Nephron (organoid): ENCODE data around the gene OARD1.
"Not testable (repeated sequence)": the region's sequence is repeated elsewhere in the genome, so short reads cannot be mapped to it uniquely, and the experiment has no call there.

ENCODE experiments used
- H3K27ac Mint-ChIP-seq, 3 experiments: 2 replicates each; pipeline ENCODE4 v1.8.0; 2020; ENCODE audit warnings: mixed read lengths in 3 of 3, mild to moderate bottlenecking in 2 of 3, moderate library complexity in 1 of 3
- H3K27me3 Mint-ChIP-seq: 2 replicates; pipeline ENCODE4 v1.8.0; 2021; ENCODE audit warnings: low read depth, mild to moderate bottlenecking, moderate library complexity, mixed read lengths
- H3K36me3 Mint-ChIP-seq: 2 replicates; pipeline ENCODE4 v1.8.0; 2020; ENCODE audit warnings: low read depth, mixed read lengths
- H3K4me1 Mint-ChIP-seq: 2 replicates; pipeline ENCODE4 v1.8.0; 2020; ENCODE audit warnings: mixed read lengths
- H3K4me3 Mint-ChIP-seq, 3 experiments: 2 replicates each; pipeline ENCODE4 v1.8.0; 2020; ENCODE audit warnings: mild to moderate bottlenecking in 3 of 3, mixed read lengths in 3 of 3, moderate library complexity in 2 of 3
- H3K9me3 Mint-ChIP-seq: 2 replicates; pipeline ENCODE4 v1.8.0; 2020; ENCODE audit warnings: mixed read lengths
- TF ChIP-seq, protein P1 (sequence below), 3 experiments: fragments of 200-600 bp; sonication (generic); IDR thresholded peaks; one replicate each; pipeline ENCODE4 v1.5.0; 2021; ENCODE audit warnings: antibody characterized with exemption in 3 of 3; ENCODE audit not compliant: unreplicated experiment in 3 of 3

The OARD1 gene, protein sequence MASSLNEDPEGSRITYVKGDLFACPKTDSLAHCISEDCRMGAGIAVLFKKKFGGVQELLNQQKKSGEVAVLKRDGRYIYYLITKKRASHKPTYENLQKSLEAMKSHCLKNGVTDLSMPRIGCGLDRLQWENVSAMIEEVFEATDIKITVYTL

DNA sequence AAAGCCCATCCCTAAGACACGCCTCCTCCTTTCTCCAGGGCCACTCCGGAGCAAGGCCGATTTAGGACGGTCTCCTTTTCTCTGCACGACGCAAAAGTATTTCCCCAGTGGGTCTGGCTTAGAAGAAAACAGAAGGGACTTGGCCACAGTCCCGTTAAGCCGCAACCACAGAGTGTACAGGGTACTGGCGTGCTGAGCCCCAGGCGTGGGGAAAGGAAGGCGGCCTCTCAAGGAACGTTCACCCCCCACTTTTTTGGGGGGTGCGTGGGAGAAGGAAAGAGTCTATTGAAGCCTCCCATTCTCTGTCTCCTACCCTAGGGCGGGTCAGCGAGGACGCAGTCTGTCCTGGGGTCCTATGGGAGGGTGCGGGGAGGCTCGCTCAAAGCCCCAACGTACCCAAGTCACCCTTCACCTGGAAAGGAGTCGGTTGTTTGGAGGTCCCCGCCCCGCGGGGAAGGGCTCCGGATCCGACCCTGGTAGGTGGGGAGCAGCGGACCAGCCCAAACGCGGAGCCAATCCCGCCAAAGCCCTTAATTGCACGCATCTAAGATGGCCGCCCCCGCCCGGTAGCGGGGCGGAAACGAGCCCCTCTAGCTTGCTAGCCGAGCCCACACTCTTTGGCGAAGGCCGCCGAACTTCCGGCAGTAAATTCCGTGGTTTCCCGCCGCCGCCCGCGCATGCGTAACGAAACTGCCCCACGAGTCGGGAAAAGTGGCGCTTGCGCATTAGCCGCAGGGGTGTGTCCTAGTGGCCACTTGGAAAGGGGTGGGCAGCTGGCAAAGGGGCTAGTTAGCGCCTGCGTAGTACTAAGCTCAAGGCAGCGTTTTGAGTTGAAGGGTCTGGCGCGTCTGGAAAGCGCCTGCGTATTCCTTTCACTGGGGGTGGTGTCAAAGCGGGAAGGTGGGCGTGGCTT, at the start of gene OARD1:
OARD1 (minus strand) TSS at position 434 of the 913 bp plus-strand sequence. CDS start 722 bp downstream, outside the sequence.
- TF ChIP-seq, protein P1, sequence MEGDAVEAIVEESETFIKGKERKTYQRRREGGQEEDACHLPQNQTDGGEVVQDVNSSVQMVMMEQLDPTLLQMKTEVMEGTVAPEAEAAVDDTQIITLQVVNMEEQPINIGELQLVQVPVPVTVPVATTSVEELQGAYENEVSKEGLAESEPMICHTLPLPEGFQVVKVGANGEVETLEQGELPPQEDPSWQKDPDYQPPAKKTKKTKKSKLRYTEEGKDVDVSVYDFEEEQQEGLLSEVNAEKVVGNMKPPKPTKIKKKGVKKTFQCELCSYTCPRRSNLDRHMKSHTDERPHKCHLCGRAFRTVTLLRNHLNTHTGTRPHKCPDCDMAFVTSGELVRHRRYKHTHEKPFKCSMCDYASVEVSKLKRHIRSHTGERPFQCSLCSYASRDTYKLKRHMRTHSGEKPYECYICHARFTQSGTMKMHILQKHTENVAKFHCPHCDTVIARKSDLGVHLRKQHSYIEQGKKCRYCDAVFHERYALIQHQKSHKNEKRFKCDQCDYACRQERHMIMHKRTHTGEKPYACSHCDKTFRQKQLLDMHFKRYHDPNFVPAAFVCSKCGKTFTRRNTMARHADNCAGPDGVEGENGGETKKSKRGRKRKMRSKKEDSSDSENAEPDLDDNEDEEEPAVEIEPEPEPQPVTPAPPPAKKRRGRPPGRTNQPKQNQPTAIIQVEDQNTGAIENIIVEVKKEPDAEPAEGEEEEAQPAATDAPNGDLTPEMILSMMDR (IDR thresholded peaks at IDR 0.05; ENCODE audit: unreplicated experiment in 3 of 3): no peak
- Mint-ChIP-seq H3K36me3 (peaks cover 8% of the 10 kb centered on the region), H3K4me3 (peak within 1 kb of the TSS; percentile 92 to 96 (median 93)), H3K27ac (peak within 1 kb of the TSS; percentile 91 to 98 (median 94)), H3K27me3 (no peaks in the 10 kb centered on the region), H3K4me1 (peaks cover 39% of the 10 kb centered on the region), H3K9me3 (no peaks in the 10 kb centered on the region)

DNA sequence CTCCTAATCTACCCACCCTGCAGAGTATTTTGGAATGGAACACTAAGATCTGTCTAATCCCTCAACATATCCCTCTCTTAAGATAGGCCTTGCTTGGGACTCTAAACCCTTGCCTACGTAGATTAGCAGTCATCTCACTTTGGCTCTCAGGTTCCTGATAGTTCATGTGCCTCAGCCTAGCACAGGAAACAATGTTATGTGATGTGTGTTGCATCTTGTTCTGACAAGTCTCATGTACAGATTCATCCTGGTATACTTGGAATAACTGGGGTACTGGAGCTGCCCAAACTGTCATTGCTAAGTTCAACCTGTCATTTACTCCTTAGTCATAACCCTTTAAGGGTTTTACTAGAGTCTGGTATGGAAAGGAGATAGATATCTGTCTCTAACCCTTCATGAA, 47.9 kb upstream of the OARD1 start:
- H3K4me1 Mint-ChIP-seq: peaks cover 11% of the 10 kb centered on the region
- H3K36me3 Mint-ChIP-seq: peaks cover 13% of the 10 kb centered on the region
- no peak overlapping the region for H3K4me3 Mint-ChIP-seq
- H3K9me3 Mint-ChIP-seq: no peaks in the 10 kb centered on the region
- no peak overlapping the region for H3K27ac Mint-ChIP-seq
- no peaks in the 10 kb centered on the region for H3K27me3 Mint-ChIP-seq
- TF ChIP-seq, protein P1 (IDR thresholded peaks at IDR 0.05; ENCODE audit: unreplicated experiment in 3 of 3): no peak

DNA sequence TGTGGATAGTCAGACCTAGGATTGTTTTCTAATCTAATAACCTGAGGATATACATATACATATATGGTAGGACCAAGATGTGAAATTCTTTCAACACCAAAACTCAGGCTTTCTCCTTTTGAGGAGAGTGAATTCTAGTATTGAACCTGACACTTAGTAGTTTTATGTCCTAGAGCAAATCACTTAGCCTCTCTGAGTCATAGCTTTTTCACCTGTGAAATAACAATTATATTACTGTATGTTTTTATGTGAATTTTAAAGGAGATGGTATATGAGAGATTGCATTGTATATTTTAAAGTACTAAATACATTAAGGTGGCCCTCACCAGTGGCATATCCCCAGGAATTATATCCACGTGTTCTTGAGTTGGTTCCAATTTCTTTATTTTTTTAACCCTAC, 47.4 kb upstream of the OARD1 start:
- H3K4me1 Mint-ChIP-seq: peaks cover 11% of the 10 kb centered on the region
- peaks cover 13% of the 10 kb centered on the region for H3K36me3 Mint-ChIP-seq
- H3K4me3 Mint-ChIP-seq: no peak overlapping the region
- no peak overlapping the region for H3K27ac Mint-ChIP-seq
- no peaks in the 10 kb centered on the region for H3K9me3 Mint-ChIP-seq
- TF ChIP-seq, protein P1 (IDR thresholded peaks at IDR 0.05; ENCODE audit: unreplicated experiment in 3 of 3): no peak
- H3K27me3 Mint-ChIP-seq: no peaks in the 10 kb centered on the region

DNA sequence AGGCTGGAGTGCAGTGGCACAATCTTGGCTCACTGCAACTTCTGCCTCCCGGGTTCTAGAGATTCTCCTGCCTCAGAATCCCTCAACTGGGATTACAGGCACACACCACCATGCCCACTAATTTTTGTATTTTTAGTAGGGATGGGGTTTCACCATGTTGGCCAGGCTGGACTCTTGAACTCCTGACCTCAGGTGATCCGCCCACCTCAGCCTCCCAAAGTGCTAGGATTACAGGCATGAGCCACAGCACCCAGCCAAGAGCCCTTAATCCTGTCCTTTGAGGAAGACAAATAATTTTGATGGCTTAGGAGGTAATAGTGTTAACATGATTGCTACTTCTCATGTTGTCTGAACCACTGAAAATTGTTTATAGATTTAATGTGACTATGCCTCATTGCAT, 42.9 kb upstream of the OARD1 start:
- not testable (repeated sequence) for H3K27me3 Mint-ChIP-seq, H3K4me3 Mint-ChIP-seq

DNA sequence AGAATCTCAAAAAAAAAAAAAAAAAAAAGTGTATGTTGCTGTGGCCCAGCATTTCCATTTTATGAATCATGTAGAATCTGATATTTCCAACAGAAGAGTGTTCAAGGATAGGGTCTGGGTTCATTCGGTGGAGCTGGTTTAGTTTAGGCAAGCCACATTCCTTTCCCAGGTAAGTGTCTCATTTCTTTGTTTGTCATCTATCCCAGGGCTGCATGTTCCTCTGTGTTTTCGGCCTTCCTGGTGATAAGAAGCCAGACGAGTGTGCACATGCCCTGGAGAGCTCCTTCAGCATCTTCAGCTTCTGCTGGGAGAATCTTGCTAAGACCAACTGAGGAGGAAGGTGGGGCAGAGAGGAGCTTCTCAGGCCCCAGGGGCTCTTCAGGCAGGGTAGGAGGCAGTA, 38.9 kb upstream of the OARD1 start:
- Mint-ChIP-seq H3K27me3 (no peaks in the 10 kb centered on the region), H3K9me3 (no peaks in the 10 kb centered on the region), H3K4me1 (no peaks in the 10 kb centered on the region), H3K36me3 (no peaks in the 10 kb centered on the region), H3K27ac (no peak overlapping the region), H3K4me3 (no peak overlapping the region)
- TF ChIP-seq, protein P1 (IDR thresholded peaks at IDR 0.05; ENCODE audit: unreplicated experiment in 3 of 3): no peak

More for the DNA sequence above, 42.9 kb upstream of the OARD1 start:
- not testable (repeated sequence) for H3K27ac Mint-ChIP-seq, H3K36me3 Mint-ChIP-seq, H3K9me3 Mint-ChIP-seq
- peaks cover 11% of the 10 kb centered on the region for H3K4me1 Mint-ChIP-seq

DNA sequence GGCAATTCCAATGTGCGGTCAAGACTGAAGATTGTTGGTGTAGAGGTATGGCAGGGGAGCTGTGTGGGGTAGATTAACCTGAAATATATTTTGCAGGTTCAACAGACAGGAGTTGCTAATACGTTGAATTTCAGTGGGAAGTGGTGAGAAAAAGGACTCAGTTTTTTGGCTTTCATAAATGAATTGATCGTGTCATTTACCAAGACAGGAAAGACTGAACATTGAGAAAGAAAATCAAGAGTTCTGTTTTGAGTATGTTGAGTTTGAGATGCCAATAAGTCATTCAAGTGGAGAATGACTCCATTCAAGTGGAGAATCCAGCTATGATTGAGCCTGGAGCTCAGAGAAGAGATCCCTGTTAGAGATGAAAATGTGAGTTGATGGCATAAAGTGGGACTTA, 31.7 kb upstream of the OARD1 start:
- TF ChIP-seq, protein P1 (IDR thresholded peaks at IDR 0.05; ENCODE audit: unreplicated experiment in 3 of 3): no peak
- peaks cover 27% of the 10 kb centered on the region for H3K36me3 Mint-ChIP-seq

More for the DNA sequence above, 31.7 kb upstream of the OARD1 start:
- Mint-ChIP-seq H3K9me3 (no peaks in the 10 kb centered on the region), H3K27me3 (no peaks in the 10 kb centered on the region), H3K4me3 (no peak overlapping the region), H3K27ac (no peak overlapping the region), H3K4me1 (no peaks in the 10 kb centered on the region)
